Progenitor cell of endocrine pancreas (in vitro differentiated cells): ENCODE measurements around the gene ATP2A3. TPM values are rescaled to one million over a fixed set of nuclear protein-coding genes. Genes with fewer than 3 reads are reported as not detected.

ENCODE experiments used
- DNase-seq: peaks from one replicate; pipeline ENCODE4 v3.0.0; 2021; ENCODE audit warnings: low spot score; ENCODE audit not compliant: unreplicated experiment
- H3K27ac Mint-ChIP-seq: 2 replicates; pipeline ENCODE4 v1.8.0; 2021; ENCODE audit warnings: mild to moderate bottlenecking, moderate library complexity, mixed read lengths
- H3K27me3 Mint-ChIP-seq: 2 replicates; pipeline ENCODE4 v1.8.0; 2021; ENCODE audit warnings: mixed read lengths
- H3K36me3 Mint-ChIP-seq: 2 replicates; pipeline ENCODE4 v1.8.0; 2022; ENCODE audit warnings: mixed read lengths; ENCODE audit not compliant: insufficient read depth
- H3K4me1 Mint-ChIP-seq: 2 replicates; pipeline ENCODE4 v1.8.0; 2021; ENCODE audit warnings: low read depth, mixed read lengths
- H3K4me3 Mint-ChIP-seq: 2 replicates; pipeline ENCODE4 v1.8.0; 2021; ENCODE audit warnings: low read depth, mild to moderate bottlenecking, moderate library complexity, mixed read lengths
- H3K9me3 Mint-ChIP-seq: 2 replicates; pipeline ENCODE4 v1.8.0; 2021; ENCODE audit warnings: low read depth, mixed read lengths
- CTCF ChIP-seq: fragments of 200-600 bp; sonication (generic); IDR thresholded peaks from one replicate; pipeline ENCODE4 v1.5.0; 2021; ENCODE audit warnings: antibody characterized with exemption, mild to moderate bottlenecking; ENCODE audit not compliant: unreplicated experiment
- total RNA-seq: library from RNA; stranded (reverse); gene quantifications from 2 replicates; pipeline ENCODE4 v1.2.1, GENCODE V29; 2021

Gene ATP2A3
- total RNA-seq, 1 donor from 2014 or later = 59.2 TPM

GRCh38 chr17:3918372-3919122 lies 45.7 kb downstream of the ATP2A3 start:
- Mint-ChIP-seq H3K4me3 (no peak overlapping the region), H3K27me3 (no peaks in the 10 kb centered on the region), H3K4me1 (no peaks in the 10 kb centered on the region), H3K27ac (no peak overlapping the region), H3K9me3 (no peaks in the 10 kb centered on the region), H3K36me3 (no peaks in the 10 kb centered on the region)
- no peak for TF ChIP-seq CTCF
- DNase-seq = no peak

- no peak for DNase-seq
- peaks cover 3% of the 10 kb centered on the region for H3K27me3 Mint-ChIP-seq
- TF ChIP-seq CTCF = no peak
- H3K27ac Mint-ChIP-seq = no peak overlapping the region
- no peaks in the 10 kb centered on the region for H3K36me3 Mint-ChIP-seq
- H3K9me3 Mint-ChIP-seq = no peaks in the 10 kb centered on the region
- H3K4me3 Mint-ChIP-seq = no peak overlapping the region
- no peaks in the 10 kb centered on the region for H3K4me1 Mint-ChIP-seq
These were observed 46.8 kb downstream of the ATP2A3 start for GRCh38 chr17:3917391-3917931.

- no peaks in the 10 kb centered on the region for H3K4me1 Mint-ChIP-seq
- H3K4me3 Mint-ChIP-seq = no peak overlapping the region
- no peak for TF ChIP-seq CTCF
- no peak overlapping the region for H3K27ac Mint-ChIP-seq
- no peaks in the 10 kb centered on the region for H3K9me3 Mint-ChIP-seq
- no peak for DNase-seq
- H3K27me3 Mint-ChIP-seq = peaks cover 3% of the 10 kb centered on the region
- no peaks in the 10 kb centered on the region for H3K36me3 Mint-ChIP-seq
These were observed 47.4 kb downstream of the ATP2A3 start for GRCh38 chr17:3916825-3917224.

- no peak for DNase-seq
- Mint-ChIP-seq H3K27ac (no peak within 1 kb of the TSS), H3K27me3 (peaks cover 3% of the 10 kb centered on the region), H3K4me1 (no peaks in the 10 kb centered on the region), H3K4me3 (no peak within 1 kb of the TSS), H3K9me3 (no peaks in the 10 kb centered on the region), H3K36me3 (no peaks in the 10 kb centered on the region)
- no peak for TF ChIP-seq CTCF
These were observed 48.1 kb downstream of the ATP2A3 start, which contains the start of gene P2RX1 for GRCh38 chr17:3915995-3916696. Gene P2RX1 (minus strand): TSS chr17:3916465. CDS start chr17:3916225, 240 bp downstream.

GRCh38 chr17:3915581-3915994 lies 48.6 kb downstream of the ATP2A3 start:
- Mint-ChIP-seq H3K36me3 (no peaks in the 10 kb centered on the region), H3K4me3 (no peak overlapping the region), H3K9me3 (no peaks in the 10 kb centered on the region), H3K27ac (no peak overlapping the region), H3K27me3 (peaks cover 3% of the 10 kb centered on the region), H3K4me1 (no peaks in the 10 kb centered on the region)
- DNase-seq = no peak
- no peak for TF ChIP-seq CTCF
